ENCODE data around the gene GADD45GIP1.

GADD45GIP1 gene

GRCh38 chr19:12956446-12957388, at the start of gene GADD45GIP1:
GADD45GIP1 (minus strand) TSS chr19:12957223; CDS start chr19:12957212, 11 bp downstream.
- Histone ChIP-seq H3K4me3 (ENCODE audit: low read depth, low read length) (peak within 1 kb of the TSS; percentile 95), H3K4me1 (ENCODE audit: control insufficient read depth, insufficient read depth, low read length) (peaks cover 9% of the 10 kb centered on the region), H3K27me3 (ENCODE audit: control insufficient read depth, insufficient read depth, low read length) (no peaks in the 10 kb centered on the region), H3K36me3 (ENCODE audit: control insufficient read depth, insufficient read depth, low read length) (peaks cover 35% of the 10 kb centered on the region), H3K9ac (ENCODE audit: low read length) (peak within 1 kb of the TSS; percentile 87), H3K27ac (ENCODE audit: low read depth, low read length) (peak within 1 kb of the TSS; percentile 75), H3K9me3 (ENCODE audit: control insufficient read depth, insufficient read depth, low read depth, low read length) (no peaks in the 10 kb centered on the region)

- Histone ChIP-seq H3K36me3 (ENCODE audit: control insufficient read depth, insufficient read depth, low read length) (no peaks in the 10 kb centered on the region), H3K4me1 (ENCODE audit: control insufficient read depth, insufficient read depth, low read length) (peaks cover 13% of the 10 kb centered on the region), H3K9me3 (ENCODE audit: control insufficient read depth, insufficient read depth, low read depth, low read length) (no peaks in the 10 kb centered on the region), H3K4me3 (ENCODE audit: low read depth, low read length) (no peak overlapping the region), H3K9ac (ENCODE audit: low read length) (no peak overlapping the region), H3K27ac (ENCODE audit: low read depth, low read length) (no peak overlapping the region), H3K27me3 (ENCODE audit: control insufficient read depth, insufficient read depth, low read length) (peaks cover 96% of the 10 kb centered on the region)
Observed at GRCh38 chr19:13005861-13006370, 48.9 kb upstream of the GADD45GIP1 start.

- Histone ChIP-seq H3K9ac (ENCODE audit: low read length) (no peak overlapping the region), H3K36me3 (ENCODE audit: control insufficient read depth, insufficient read depth, low read length) (no peaks in the 10 kb centered on the region), H3K27me3 (ENCODE audit: control insufficient read depth, insufficient read depth, low read length) (peaks cover 96% of the 10 kb centered on the region), H3K4me1 (ENCODE audit: control insufficient read depth, insufficient read depth, low read length) (peaks cover 9% of the 10 kb centered on the region), H3K9me3 (ENCODE audit: control insufficient read depth, insufficient read depth, low read depth, low read length) (no peaks in the 10 kb centered on the region), H3K4me3 (ENCODE audit: low read depth, low read length) (no peak overlapping the region), H3K27ac (ENCODE audit: low read depth, low read length) (no peak overlapping the region)
Observed at GRCh38 chr19:13005253-13005652, 48.2 kb upstream of the GADD45GIP1 start.

- Histone ChIP-seq H3K4me1 (ENCODE audit: control insufficient read depth, insufficient read depth, low read length) (no peaks in the 10 kb centered on the region), H3K36me3 (ENCODE audit: control insufficient read depth, insufficient read depth, low read length) (no peaks in the 10 kb centered on the region), H3K4me3 (ENCODE audit: low read depth, low read length) (no peak overlapping the region), H3K27ac (ENCODE audit: low read depth, low read length) (no peak overlapping the region), H3K9me3 (ENCODE audit: control insufficient read depth, insufficient read depth, low read depth, low read length) (no peaks in the 10 kb centered on the region), H3K27me3 (ENCODE audit: control insufficient read depth, insufficient read depth, low read length) (peaks cover 96% of the 10 kb centered on the region), H3K9ac (ENCODE audit: low read length) (no peak overlapping the region)
Observed at GRCh38 chr19:13004273-13004672, 47.2 kb upstream of the GADD45GIP1 start.

- no peaks in the 10 kb centered on the region for H3K36me3 ChIP-seq (ENCODE audit: control insufficient read depth, insufficient read depth, low read length)
- H3K9me3 ChIP-seq (ENCODE audit: control insufficient read depth, insufficient read depth, low read depth, low read length), result no peaks in the 10 kb centered on the region
- H3K9ac ChIP-seq (ENCODE audit: low read length), result no peak overlapping the region
- no peaks in the 10 kb centered on the region for H3K4me1 ChIP-seq (ENCODE audit: control insufficient read depth, insufficient read depth, low read length)
- no peak overlapping the region for H3K27ac ChIP-seq (ENCODE audit: low read depth, low read length)
- H3K27me3 ChIP-seq (ENCODE audit: control insufficient read depth, insufficient read depth, low read length), result peaks cover 95% of the 10 kb centered on the region
- H3K4me3 ChIP-seq (ENCODE audit: low read depth, low read length), result no peak overlapping the region
Observed at GRCh38 chr19:13003081-13003480, 46.1 kb upstream of the GADD45GIP1 start.

- Histone ChIP-seq H3K9me3 (ENCODE audit: control insufficient read depth, insufficient read depth, low read depth, low read length) (no peaks in the 10 kb centered on the region), H3K27ac (ENCODE audit: low read depth, low read length) (no peak overlapping the region), H3K36me3 (ENCODE audit: control insufficient read depth, insufficient read depth, low read length) (no peaks in the 10 kb centered on the region), H3K4me1 (ENCODE audit: control insufficient read depth, insufficient read depth, low read length) (no peaks in the 10 kb centered on the region), H3K27me3 (ENCODE audit: control insufficient read depth, insufficient read depth, low read length) (peaks cover 95% of the 10 kb centered on the region), H3K4me3 (ENCODE audit: low read depth, low read length) (no peak overlapping the region), H3K9ac (ENCODE audit: low read length) (no peak overlapping the region)
Observed at GRCh38 chr19:13002166-13002898, 45.3 kb upstream of the GADD45GIP1 start.

GRCh38 chr19:13001502-13002165, 44.6 kb upstream of the GADD45GIP1 start:
- no peak overlapping the region for H3K4me3 ChIP-seq (ENCODE audit: low read depth, low read length)
- peaks cover 95% of the 10 kb centered on the region for H3K27me3 ChIP-seq (ENCODE audit: control insufficient read depth, insufficient read depth, low read length)

GRCh38 chr19:13001166-13001501, 44.1 kb upstream of the GADD45GIP1 start:
- Histone ChIP-seq H3K9me3 (ENCODE audit: control insufficient read depth, insufficient read depth, low read depth, low read length) (no peaks in the 10 kb centered on the region), H3K4me1 (ENCODE audit: control insufficient read depth, insufficient read depth, low read length) (peaks cover under 1% of the 10 kb centered on the region; the same call in 1 of the 2 replicates), H3K4me3 (ENCODE audit: low read depth, low read length) (no peak overlapping the region), H3K27me3 (ENCODE audit: control insufficient read depth, insufficient read depth, low read length) (peaks cover 95% of the 10 kb centered on the region), H3K27ac (ENCODE audit: low read depth, low read length) (no peak overlapping the region), H3K36me3 (ENCODE audit: control insufficient read depth, insufficient read depth, low read length) (no peaks in the 10 kb centered on the region), H3K9ac (ENCODE audit: low read length) (no peak overlapping the region)

More at GRCh38 chr19:13001502-13002165, 44.6 kb upstream of the GADD45GIP1 start:
- H3K9me3 ChIP-seq (ENCODE audit: control insufficient read depth, insufficient read depth, low read depth, low read length), result no peaks in the 10 kb centered on the region
- H3K27ac ChIP-seq (ENCODE audit: low read depth, low read length), result no peak overlapping the region
- H3K9ac ChIP-seq (ENCODE audit: low read length), result no peak overlapping the region
- no peaks in the 10 kb centered on the region for H3K4me1 ChIP-seq (ENCODE audit: control insufficient read depth, insufficient read depth, low read length)
- H3K36me3 ChIP-seq (ENCODE audit: control insufficient read depth, insufficient read depth, low read length), result no peaks in the 10 kb centered on the region

- Histone ChIP-seq H3K27me3 (ENCODE audit: control insufficient read depth, insufficient read depth, low read length) (peaks cover 91% of the 10 kb centered on the region), H3K9ac (ENCODE audit: low read length) (no peak overlapping the region), H3K27ac (ENCODE audit: low read depth, low read length) (no peak overlapping the region), H3K36me3 (ENCODE audit: control insufficient read depth, insufficient read depth, low read length) (no peaks in the 10 kb centered on the region), H3K4me3 (ENCODE audit: low read depth, low read length) (no peak overlapping the region), H3K4me1 (ENCODE audit: control insufficient read depth, insufficient read depth, low read length) (peaks cover 3% of the 10 kb centered on the region; the same call in 1 of the 2 replicates), H3K9me3 (ENCODE audit: control insufficient read depth, insufficient read depth, low read depth, low read length) (no peaks in the 10 kb centered on the region)
Observed at GRCh38 chr19:12997967-12998940, 41.2 kb upstream of the GADD45GIP1 start.
